ENCODE data around the gene IGSF22. TPM values are rescaled to one million over a fixed set of nuclear protein-coding genes. Genes with fewer than 3 reads are reported as not detected.

Gene IGSF22
- total and polyA plus RNA-seq, 2 of the 8 experiments (the other 6 are each of a cell fraction or from before 2014, with no cell fraction given): 0.14 TPM; not detected in 1

DNA sequence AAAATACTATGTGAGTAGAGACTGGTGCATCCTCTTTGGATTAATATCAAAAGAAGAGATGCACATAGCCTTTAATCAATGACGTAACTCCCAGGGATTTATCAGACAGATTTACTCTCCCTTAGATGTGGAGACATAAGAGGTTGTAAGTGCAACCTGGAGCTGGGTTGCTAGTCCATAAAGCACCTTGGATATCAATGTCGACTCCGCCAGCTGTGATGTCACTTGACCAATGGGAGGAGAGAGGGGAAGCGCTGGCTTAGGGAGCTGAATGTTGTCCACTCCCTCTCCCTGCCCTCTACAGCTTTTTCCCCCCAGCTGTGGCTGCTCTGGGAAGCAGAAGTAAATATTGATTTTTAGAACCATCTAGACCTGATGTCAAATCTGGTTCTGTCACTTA, 56.3 kb downstream of the IGSF22 start:
- CTCF ChIA-PET (ENCODE audit: partially characterized antibody): interaction anchor here (0.6 to 1.1 kb wide), 3 partner anchors 23 to 58 kb away, joined by 3 to 5 read pairs (median 3); no protein-coding TSS in a partner anchor

More for the DNA sequence above, 56.3 kb downstream of the IGSF22 start:
- DNase-seq (ENCODE audit: low read depth in 1 of 2, low spot score in 2 of 2) (no peak), FAIRE-seq (no peak)
- Histone ChIP-seq H3K79me1 (ENCODE audit: low read depth, low read length) (no peaks in the 10 kb centered on the region), H3K9ac (replicated peaks in 1 of 4; ENCODE audit: extremely low read depth in 1 of 4, low read depth in 3 of 4, low read length in 3 of 4) (no peak overlapping the region), H3K23ac (ENCODE audit: insufficient read length) (no peak overlapping the region), H3K18ac (ENCODE audit: extremely low read depth, low read length) (no peak overlapping the region), H3K4ac (replicated peaks; ENCODE audit: insufficient read length, low read depth, low read length) (no peak overlapping the region), H3K23me2 (ENCODE audit: low read depth, low read length) (no peaks in the 10 kb centered on the region), H3K36me3 (ENCODE audit: control insufficient read depth in 2 of 4, insufficient read depth in 4 of 4, low read length in 3 of 4) (no peaks in the 10 kb centered on the region), H3K4me2 (ENCODE audit: insufficient read depth in 1 of 2, low read depth in 2 of 2, low read length in 2 of 2) (no peak overlapping the region), H2AK5ac (ENCODE audit: low read depth, low read length) (no peak overlapping the region), H2AFZ (ENCODE audit: low read length) (peak overlapping the region; percentile 73), H3K79me2 (ENCODE audit: control insufficient read depth in 1 of 2, insufficient read depth in 2 of 2, low read length in 2 of 2) (no peaks in the 10 kb centered on the region), H3K27me3 (replicated peaks in 1 of 4; ENCODE audit: control insufficient read depth in 3 of 4, extremely low read depth in 1 of 4, insufficient read depth in 3 of 4, low read length in 3 of 4) (peaks cover 0 to 1% (median 0%) of the 10 kb centered on the region in 4 experiments; a peak in 1 of 7 replicates), H4K20me1 (replicated peaks in 1 of 2; ENCODE audit: control insufficient read depth in 1 of 2, insufficient read depth in 2 of 2, low read length in 2 of 2) (no peaks in the 10 kb centered on the region), H4K8ac (ENCODE audit: extremely low read depth, insufficient read depth, low read length) (no peak overlapping the region), H2BK120ac (replicated peaks; ENCODE audit: low read depth, low read length) (no peak overlapping the region), H4K5ac (ENCODE audit: insufficient read length, low read depth, low read length) (no peak overlapping the region), H3K4me3 (ENCODE audit: extremely low read depth in 1 of 4, insufficient read depth in 2 of 4, low read depth in 3 of 4, low read length in 4 of 4) (no peak overlapping the region), H3K14ac (ENCODE audit: insufficient read length) (no peak overlapping the region), H3K56ac (replicated peaks; ENCODE audit: insufficient read length, low read depth, low read length) (no peak overlapping the region), H2BK15ac (ENCODE audit: low read length) (no peak overlapping the region), H2BK12ac (ENCODE audit: low read depth, low read length) (no peak overlapping the region), H4K91ac (replicated peaks; ENCODE audit: insufficient read length, low read length) (no peak overlapping the region), H3K4me1 (replicated peaks in 1 of 4; ENCODE audit: control insufficient read depth in 3 of 4, insufficient read depth in 4 of 4, low read length in 3 of 4) (peaks cover 0 to 2% (median under 1%) of the 10 kb centered on the region in 4 experiments; a peak in 2 of 7 replicates), H3K9me3 (ENCODE audit: insufficient read depth in 2 of 2, low read depth in 1 of 2, low read length in 1 of 2) (no peaks in the 10 kb centered on the region), H3K27ac (ENCODE audit: low read depth, low read length) (no peak overlapping the region), H2BK5ac (ENCODE audit: low read depth, low read length) (no peak overlapping the region), H2BK20ac (ENCODE audit: low read length) (no peak overlapping the region)
- TF ChIP-seq BACH1 (IDR thresholded peaks at IDR 0.05; ENCODE audit: low read length): no peak
- TF ChIP-seq, protein P1, sequence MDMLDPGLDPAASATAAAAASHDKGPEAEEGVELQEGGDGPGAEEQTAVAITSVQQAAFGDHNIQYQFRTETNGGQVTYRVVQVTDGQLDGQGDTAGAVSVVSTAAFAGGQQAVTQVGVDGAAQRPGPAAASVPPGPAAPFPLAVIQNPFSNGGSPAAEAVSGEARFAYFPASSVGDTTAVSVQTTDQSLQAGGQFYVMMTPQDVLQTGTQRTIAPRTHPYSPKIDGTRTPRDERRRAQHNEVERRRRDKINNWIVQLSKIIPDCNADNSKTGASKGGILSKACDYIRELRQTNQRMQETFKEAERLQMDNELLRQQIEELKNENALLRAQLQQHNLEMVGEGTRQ (IDR thresholded peaks at IDR 0.05; ENCODE audit: low read length): no peak
- no peak for TF ChIP-seq CREB1 (IDR thresholded peaks at IDR 0.05)
- TF ChIP-seq, protein P2, sequence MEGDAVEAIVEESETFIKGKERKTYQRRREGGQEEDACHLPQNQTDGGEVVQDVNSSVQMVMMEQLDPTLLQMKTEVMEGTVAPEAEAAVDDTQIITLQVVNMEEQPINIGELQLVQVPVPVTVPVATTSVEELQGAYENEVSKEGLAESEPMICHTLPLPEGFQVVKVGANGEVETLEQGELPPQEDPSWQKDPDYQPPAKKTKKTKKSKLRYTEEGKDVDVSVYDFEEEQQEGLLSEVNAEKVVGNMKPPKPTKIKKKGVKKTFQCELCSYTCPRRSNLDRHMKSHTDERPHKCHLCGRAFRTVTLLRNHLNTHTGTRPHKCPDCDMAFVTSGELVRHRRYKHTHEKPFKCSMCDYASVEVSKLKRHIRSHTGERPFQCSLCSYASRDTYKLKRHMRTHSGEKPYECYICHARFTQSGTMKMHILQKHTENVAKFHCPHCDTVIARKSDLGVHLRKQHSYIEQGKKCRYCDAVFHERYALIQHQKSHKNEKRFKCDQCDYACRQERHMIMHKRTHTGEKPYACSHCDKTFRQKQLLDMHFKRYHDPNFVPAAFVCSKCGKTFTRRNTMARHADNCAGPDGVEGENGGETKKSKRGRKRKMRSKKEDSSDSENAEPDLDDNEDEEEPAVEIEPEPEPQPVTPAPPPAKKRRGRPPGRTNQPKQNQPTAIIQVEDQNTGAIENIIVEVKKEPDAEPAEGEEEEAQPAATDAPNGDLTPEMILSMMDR (IDR thresholded peaks at IDR 0.05; ENCODE audit: control extremely low read depth in 1 of 3, insufficient read depth in 1 of 3, low read depth in 1 of 3, low read length in 3 of 3): no peak
- TF ChIP-seq SIRT6 (IDR thresholded peaks at IDR 0.05; ENCODE audit: low read length): no peak
- TF ChIP-seq SUZ12 (IDR thresholded peaks at IDR 0.05; ENCODE audit: low read length): no peak
- no peak for TF ChIP-seq GABPA (IDR thresholded peaks at IDR 0.05; ENCODE audit: borderline replicate concordance, insufficient read depth, low read length)
- POLR2A ChIA-PET (ENCODE audit: partially characterized antibody): interaction anchor here (0.8 kb wide), 1 partner anchor 10 kb away, joined by 3 read pairs; no protein-coding TSS in a partner anchor
- WGBS, 2 experiments (ENCODE audit: extremely low coverage in 1 of 2, insufficient coverage in 1 of 2, insufficient read length in 1 of 2, insufficient replicate concordance in 2 of 2, low coverage in 1 of 2, low lambda C conversion rate in 2 of 2, missing lambda C conversion rate in 1 of 2): 66% methylated on average over 4 of the region's 4 CpGs; no CpG with 5 or more reads in 1 of the 2 experiments
